CD14-positive monocyte (primary cell): ENCODE results near the gene OLR1. TPM values are rescaled to one million over a fixed set of nuclear protein-coding genes. Genes with fewer than 3 reads are reported as not detected.

ENCODE experiments used
- DNase-seq, 3 donors: peaks; one replicate each; pipeline ENCODE4 v3.0.0-alpha.2; 2011 to 2022
- H2AFZ ChIP-seq: 2 replicates; pipeline ENCODE4 v1.6.0; 2012; ENCODE audit warnings: mild to moderate bottlenecking, low read depth, low read length, inconsistent platforms; ENCODE audit not compliant: insufficient read depth, poor library complexity, severe bottlenecking
- H3K27ac ChIP-seq, 2 donors: 1 replicate in 1 of 2; 2 replicates in 1 of 2; pipeline ENCODE4 v1.5.1; 2012 to 2013; ENCODE audit warnings: low read length in 2 of 2, control low read depth in 1 of 2, inconsistent platforms in 1 of 2, low read depth in 1 of 2, mild to moderate bottlenecking in 1 of 2
- H3K27me3 ChIP-seq, 2 donors: one replicate each; pipeline versions ENCODE4 v1.6.0 to v1.6.1; 2011 to 2013; ENCODE audit warnings: low read length in 2 of 2; ENCODE audit not compliant: control insufficient read depth in 2 of 2, insufficient read depth in 2 of 2
- H3K36me3 ChIP-seq, 2 donors: replicated peaks in 1 of 2; 1 replicate in 1 of 2; 2 replicates in 1 of 2; pipeline versions ENCODE4 v1.5.1 to v1.6.1; 2012 to 2013; ENCODE audit warnings: low read length in 2 of 2, control low read depth in 1 of 2, inconsistent platforms in 1 of 2, mild to moderate bottlenecking in 1 of 2; ENCODE audit not compliant: insufficient read depth in 2 of 2, control insufficient read depth in 1 of 2
- H3K4me1 ChIP-seq, 2 donors: 1 replicate in 1 of 2; 2 replicates in 1 of 2; pipeline versions ENCODE4 v1.5.1 to v1.6.1; 2012 to 2013; ENCODE audit warnings: low read length in 2 of 2, control low read depth in 1 of 2, inconsistent platforms in 1 of 2, mild to moderate bottlenecking in 1 of 2, moderate library complexity in 1 of 2; ENCODE audit not compliant: insufficient read depth in 2 of 2, control insufficient read depth in 1 of 2
- H3K4me2 ChIP-seq: replicated peaks from 2 replicates; pipeline ENCODE3; 2012; ENCODE audit warnings: low read length, moderate library complexity, mild to moderate bottlenecking; ENCODE audit not compliant: poor library complexity, severe bottlenecking; ENCODE audit errors: extremely low read depth
- H3K4me3 ChIP-seq, 3 experiments: fragments of 200-600 bp in 1 of 3; sonication (generic) in 1 of 3; replicated peaks in 1 of 3; 1 replicate in 2 of 3; 2 replicates in 1 of 3; pipeline ENCODE4 v1.5.1; 2011 to 2013; ENCODE audit warnings: low read length in 3 of 3, mild to moderate bottlenecking in 3 of 3, control low read depth in 2 of 3, low read depth in 2 of 3, inconsistent platforms in 1 of 3, moderate library complexity in 1 of 3
- H3K79me2 ChIP-seq: 2 replicates; pipeline ENCODE4 v1.6.0; 2012; ENCODE audit warnings: mild to moderate bottlenecking, control low read depth, inconsistent platforms, low read length, moderate library complexity; ENCODE audit not compliant: insufficient read depth
- H3K9ac ChIP-seq: 2 replicates; pipeline ENCODE4 v1.6.0; 2017; ENCODE audit warnings: low read length, mild to moderate bottlenecking; ENCODE audit not compliant: insufficient read depth, poor library complexity, severe bottlenecking
- H3K9me3 ChIP-seq, 2 donors: replicated peaks in 1 of 2; 1 replicate in 1 of 2; 2 replicates in 1 of 2; pipeline versions ENCODE4 v1.5.1 to v1.6.1; 2012 to 2013; ENCODE audit warnings: low read length in 2 of 2, control low read depth in 1 of 2; ENCODE audit not compliant: control insufficient read depth in 1 of 2, insufficient read depth in 1 of 2
- H4K20me1 ChIP-seq: 2 replicates; pipeline ENCODE4 v1.6.0; 2012; ENCODE audit warnings: mild to moderate bottlenecking, low read length, control low read depth, moderate library complexity; ENCODE audit not compliant: insufficient read depth
- H3K27ac Mint-ChIP-seq, 7 donors: one replicate each; pipeline ENCODE4 v1.8.0; 2020; ENCODE audit warnings: mild to moderate bottlenecking in 7 of 7, mixed read lengths in 7 of 7, moderate library complexity in 6 of 7, inconsistent platforms in 2 of 7
- H3K27me3 Mint-ChIP-seq, 3 donors: one replicate each; pipeline ENCODE4 v1.8.0; 2021 to 2022; ENCODE audit warnings: low read depth in 3 of 3, mild to moderate bottlenecking in 3 of 3, mixed read lengths in 3 of 3, moderate library complexity in 3 of 3, inconsistent platforms in 1 of 3
- H3K36me3 Mint-ChIP-seq, 2 donors: one replicate each; pipeline ENCODE4 v1.8.0; 2020; ENCODE audit warnings: mixed read lengths in 2 of 2, inconsistent platforms in 1 of 2, mild to moderate bottlenecking in 1 of 2
- H3K4me1 Mint-ChIP-seq: one replicate; pipeline ENCODE4 v1.8.0; 2020; ENCODE audit warnings: mild to moderate bottlenecking, mixed read lengths
- H3K4me3 Mint-ChIP-seq, 2 donors: one replicate each; pipeline ENCODE4 v1.8.0; 2020; ENCODE audit warnings: mild to moderate bottlenecking in 2 of 2, mixed read lengths in 2 of 2, moderate library complexity in 1 of 2
- H3K9me3 Mint-ChIP-seq, 7 donors: one replicate each; pipeline ENCODE4 v1.8.0; 2020 to 2022; ENCODE audit warnings: mixed read lengths in 7 of 7, mild to moderate bottlenecking in 6 of 7, moderate library complexity in 6 of 7, inconsistent platforms in 2 of 7
- WGBS: methylation state at CpG from one replicate; pipeline ENCODE4 v1.1.5; 2013; ENCODE audit warnings: missing lambda C conversion rate; ENCODE audit not compliant: insufficient coverage; 5-methylcytosine and 5-hydroxymethylcytosine counted together
- intact Hi-C, 2 donors: fragments of 100-400 bp; cut with micrococcal nuclease; formaldehyde crosslinking; loops; one replicate each; pipeline versions ENCODE4 v1.15.0 to v1.15.1; 2023
- polyA plus RNA-seq, 3 donors: library from polyadenylated mRNA; depleted of rRNA in 1 of 3; unstranded in 2 of 3; stranded (reverse) in 1 of 3; fragments of 300-500 nt in 2 of 3; fragments of >200 nt in 1 of 3; fragmentation: Illumina TruSeq in 2 of 3; gene quantifications; 1 replicate in 2 of 3; 2 replicates in 1 of 3; pipeline ENCODE4 v1.2.3, GENCODE V29; 2012 to 2021
- TF ChIP-seq, protein P1 (sequence below): fragments of 200-600 bp; IDR thresholded peaks from one replicate; pipeline ENCODE4 v1.8.0; 2022; ENCODE audit warnings: antibody characterized with exemption, mild to moderate bottlenecking

Gene OLR1
- polyA plus RNA-seq, 3 donors, result 0.88 to 12.9 (median 0.99) TPM

DNA sequence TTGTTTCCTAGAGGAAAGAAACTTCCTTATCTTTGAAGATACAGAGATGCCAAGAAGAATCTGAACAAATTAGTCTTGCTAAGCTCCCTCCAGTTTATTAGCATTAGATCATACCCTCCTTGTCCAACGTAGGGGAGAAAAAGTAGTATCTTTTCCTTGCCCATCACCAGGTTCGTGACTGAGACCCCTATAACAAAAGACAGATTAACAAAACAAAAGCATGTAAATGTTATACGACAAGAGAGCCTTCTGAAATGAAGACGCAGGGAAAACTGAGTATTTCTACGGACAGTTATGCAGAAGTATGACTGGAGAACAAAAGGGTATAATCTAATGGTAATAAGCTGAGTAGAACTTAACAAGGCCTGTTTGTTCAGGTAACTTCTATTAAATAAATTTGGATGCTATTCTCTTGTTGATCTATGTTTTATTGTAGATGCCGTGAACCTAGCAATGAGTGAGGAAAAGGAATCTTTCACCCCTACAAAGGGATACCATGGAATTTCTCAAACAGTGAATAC, 39.0 kb downstream of the OLR1 start:
- Histone ChIP-seq H3K27me3 (no peaks in the 10 kb centered on the region), H3K4me3 (no peak overlapping the region), H4K20me1 (peaks cover 6% of the 10 kb centered on the region), H2AFZ (no peak overlapping the region), H3K79me2 (peaks cover 17% of the 10 kb centered on the region), H3K9me3 (no peaks in the 10 kb centered on the region), H3K27ac (peak overlapping the region in 1 of 2 donors; percentile 95), H3K9ac (no peak overlapping the region), H3K4me1 (peaks cover 31 to 36% of the 10 kb centered on the region in 2 donors), H3K36me3 (no peaks in the 10 kb centered on the region), H3K4me2 (no peak overlapping the region)
- peaks cover 0 to 3% (median 0%) of the 10 kb centered on the region in 3 donors for H3K27me3 Mint-ChIP-seq
- intact Hi-C loops, result loop anchor here (5.0 to 10.0 kb wide), 4 partner anchors 68 to 258 kb away; no protein-coding TSS in a partner anchor
- TF ChIP-seq, protein P1, sequence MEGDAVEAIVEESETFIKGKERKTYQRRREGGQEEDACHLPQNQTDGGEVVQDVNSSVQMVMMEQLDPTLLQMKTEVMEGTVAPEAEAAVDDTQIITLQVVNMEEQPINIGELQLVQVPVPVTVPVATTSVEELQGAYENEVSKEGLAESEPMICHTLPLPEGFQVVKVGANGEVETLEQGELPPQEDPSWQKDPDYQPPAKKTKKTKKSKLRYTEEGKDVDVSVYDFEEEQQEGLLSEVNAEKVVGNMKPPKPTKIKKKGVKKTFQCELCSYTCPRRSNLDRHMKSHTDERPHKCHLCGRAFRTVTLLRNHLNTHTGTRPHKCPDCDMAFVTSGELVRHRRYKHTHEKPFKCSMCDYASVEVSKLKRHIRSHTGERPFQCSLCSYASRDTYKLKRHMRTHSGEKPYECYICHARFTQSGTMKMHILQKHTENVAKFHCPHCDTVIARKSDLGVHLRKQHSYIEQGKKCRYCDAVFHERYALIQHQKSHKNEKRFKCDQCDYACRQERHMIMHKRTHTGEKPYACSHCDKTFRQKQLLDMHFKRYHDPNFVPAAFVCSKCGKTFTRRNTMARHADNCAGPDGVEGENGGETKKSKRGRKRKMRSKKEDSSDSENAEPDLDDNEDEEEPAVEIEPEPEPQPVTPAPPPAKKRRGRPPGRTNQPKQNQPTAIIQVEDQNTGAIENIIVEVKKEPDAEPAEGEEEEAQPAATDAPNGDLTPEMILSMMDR, result no peak
- no peak overlapping the region for H3K4me3 Mint-ChIP-seq
- peaks cover 6 to 15% of the 10 kb centered on the region in 2 donors for H3K36me3 Mint-ChIP-seq
- peaks cover 33% of the 10 kb centered on the region for H3K4me1 Mint-ChIP-seq
- H3K27ac Mint-ChIP-seq, result peak overlapping the region in 6 of 7 donors; percentile 15 to 99 (median 47)
- DNase-seq, result no peak
- peaks cover 0 to 4% (median 1%) of the 10 kb centered on the region in 7 donors for H3K9me3 Mint-ChIP-seq
- 100% methylated on average over 2 of the region's 6 CpGs for WGBS

DNA sequence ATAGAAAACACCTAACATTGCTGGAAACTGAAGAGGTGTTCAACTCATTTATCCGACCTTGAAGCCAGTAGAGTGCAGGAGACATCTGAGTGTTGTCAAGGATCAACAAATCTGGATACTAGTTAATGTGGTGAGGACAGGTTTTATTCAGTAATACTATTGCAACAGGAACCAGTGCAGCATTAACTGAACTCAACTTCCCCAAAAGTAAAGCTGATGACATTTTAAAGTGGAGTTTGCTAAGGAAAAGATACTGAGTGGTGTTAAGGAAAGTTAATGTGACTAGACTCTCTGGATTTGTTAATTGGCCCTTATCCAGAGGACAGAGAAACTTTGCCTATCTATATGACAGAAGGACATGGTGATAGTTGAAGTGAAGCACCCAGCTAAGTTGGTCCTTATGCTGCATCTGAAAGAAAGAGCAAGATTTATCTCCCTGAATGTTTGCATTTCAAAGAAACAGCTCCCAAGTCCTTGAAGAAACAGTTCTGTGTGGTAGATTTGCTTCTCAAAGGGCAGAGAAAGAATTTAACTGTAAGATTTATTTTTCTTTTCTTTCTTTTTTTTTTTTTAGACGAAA, 40.7 kb downstream of the OLR1 start:
- 33% methylated on average over 1 of the region's 2 CpGs for WGBS
- Mint-ChIP-seq H3K4me1 (peaks cover 46% of the 10 kb centered on the region), H3K27ac (peak overlapping the region; percentile 95 to 99 (median 98)), H3K36me3 (peaks cover 23 to 32% of the 10 kb centered on the region in 2 donors), H3K9me3 (peaks cover 0 to 4% (median 0%) of the 10 kb centered on the region in 7 donors), H3K27me3 (no peaks in the 10 kb centered on the region), H3K4me3 (peak overlapping the region; percentile 49 to 80)
- H3K4me2 ChIP-seq, result peak overlapping the region; percentile 92
- peak overlapping the region; percentile 9 to 100 (median 89) for H3K4me3 ChIP-seq
- H3K79me2 ChIP-seq, result peaks cover 34% of the 10 kb centered on the region
- intact Hi-C loops, result loop anchor here (5.0 to 10.0 kb wide), 4 partner anchors 66 to 256 kb away; no protein-coding TSS in a partner anchor
- peaks cover 6% of the 10 kb centered on the region for H4K20me1 ChIP-seq
- H3K27me3 ChIP-seq, result no peaks in the 10 kb centered on the region
- TF ChIP-seq, protein P1, result no peak
- DNase-seq, result peak; percentile 69 to 89 (median 80)
- no peaks in the 10 kb centered on the region for H3K9me3 ChIP-seq
- no peak overlapping the region for H2AFZ ChIP-seq
- peaks cover 15 to 17% of the 10 kb centered on the region in 2 donors for H3K36me3 ChIP-seq
- H3K4me1 ChIP-seq, result peaks cover 47 to 53% of the 10 kb centered on the region in 2 donors
- H3K9ac ChIP-seq, result peak overlapping the region; percentile 34
- H3K27ac ChIP-seq, result peak overlapping the region; percentile 78 to 95
